AG09319 (cell line): Measurements from ENCODE around the gene MYOM1.

Experiments used
- DNase-seq: peaks from one replicate; pipeline ENCODE4 v3.0.0-alpha.2; 2010; ENCODE audit warnings: low read depth; ENCODE audit errors: extremely low read depth
- TF ChIP-seq, protein P1 (sequence below): IDR thresholded peaks from 2 replicates; pipeline ENCODE4 v1.5.1; 2011; ENCODE audit warnings: low read depth, mild to moderate bottlenecking, inconsistent platforms, low read length, moderate library complexity

The MYOM1 gene

DNA sequence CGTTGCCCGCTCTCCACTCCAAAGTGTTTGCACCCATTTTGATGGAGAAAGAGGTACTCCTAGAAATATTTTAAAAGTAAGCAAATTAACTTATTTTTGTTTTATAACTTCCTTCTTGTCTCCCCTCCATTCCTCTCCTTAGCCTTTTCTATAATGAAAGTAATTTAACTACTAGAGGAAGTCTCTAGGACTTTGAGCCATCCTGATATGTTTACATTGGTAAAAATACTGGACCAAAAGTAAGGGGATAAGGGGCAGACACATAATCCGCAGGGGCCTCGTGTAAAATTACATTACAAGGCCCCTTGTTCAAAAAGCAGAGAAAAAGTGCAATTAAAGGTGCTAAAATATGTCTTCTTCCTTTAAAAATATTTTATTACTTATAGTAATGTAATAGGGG, 55.4 kb downstream of the MYOM1 start:
- DNase-seq, result no peak
- TF ChIP-seq, protein P1, sequence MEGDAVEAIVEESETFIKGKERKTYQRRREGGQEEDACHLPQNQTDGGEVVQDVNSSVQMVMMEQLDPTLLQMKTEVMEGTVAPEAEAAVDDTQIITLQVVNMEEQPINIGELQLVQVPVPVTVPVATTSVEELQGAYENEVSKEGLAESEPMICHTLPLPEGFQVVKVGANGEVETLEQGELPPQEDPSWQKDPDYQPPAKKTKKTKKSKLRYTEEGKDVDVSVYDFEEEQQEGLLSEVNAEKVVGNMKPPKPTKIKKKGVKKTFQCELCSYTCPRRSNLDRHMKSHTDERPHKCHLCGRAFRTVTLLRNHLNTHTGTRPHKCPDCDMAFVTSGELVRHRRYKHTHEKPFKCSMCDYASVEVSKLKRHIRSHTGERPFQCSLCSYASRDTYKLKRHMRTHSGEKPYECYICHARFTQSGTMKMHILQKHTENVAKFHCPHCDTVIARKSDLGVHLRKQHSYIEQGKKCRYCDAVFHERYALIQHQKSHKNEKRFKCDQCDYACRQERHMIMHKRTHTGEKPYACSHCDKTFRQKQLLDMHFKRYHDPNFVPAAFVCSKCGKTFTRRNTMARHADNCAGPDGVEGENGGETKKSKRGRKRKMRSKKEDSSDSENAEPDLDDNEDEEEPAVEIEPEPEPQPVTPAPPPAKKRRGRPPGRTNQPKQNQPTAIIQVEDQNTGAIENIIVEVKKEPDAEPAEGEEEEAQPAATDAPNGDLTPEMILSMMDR, result no peak

DNA sequence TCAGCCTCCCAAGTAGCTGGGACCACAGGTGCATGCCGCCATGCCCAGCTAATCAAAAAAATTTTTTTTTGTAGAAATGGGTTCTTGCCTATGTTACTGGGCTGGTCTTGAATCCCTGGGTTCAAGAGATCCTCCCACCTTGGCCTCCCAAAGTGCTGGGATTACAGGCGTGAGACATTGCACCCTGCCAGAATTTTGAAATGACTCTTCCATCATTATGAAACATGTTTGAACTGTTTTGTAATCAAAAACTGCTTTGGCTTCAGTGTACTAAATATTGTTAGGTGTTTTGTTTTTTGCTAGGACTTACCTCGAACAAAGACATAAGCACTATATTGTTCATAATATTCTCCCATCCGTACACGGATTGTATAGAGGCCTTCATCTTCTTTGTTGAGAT, 55.8 kb downstream of the MYOM1 start:
- TF ChIP-seq, protein P1, result no peak
- no peak for DNase-seq

DNA sequence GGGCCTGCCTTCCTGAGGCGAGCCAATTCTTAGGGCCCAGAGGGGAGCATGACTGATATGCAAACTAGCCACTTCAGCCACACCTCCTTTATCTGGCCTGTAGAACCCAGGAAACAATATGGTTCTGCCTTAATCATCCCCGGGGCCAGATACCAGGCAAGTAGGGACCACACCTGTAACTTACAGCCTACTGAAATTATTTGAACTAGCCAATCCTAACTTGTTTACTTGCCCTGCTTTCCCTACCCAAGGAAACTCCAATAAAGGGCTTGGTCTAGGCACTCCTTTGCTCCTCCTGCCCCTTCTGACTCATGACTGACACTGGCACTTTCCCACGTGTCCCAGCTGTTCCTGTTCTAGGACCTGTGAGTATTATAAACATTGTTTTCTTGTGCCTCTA, 57.6 kb downstream of the MYOM1 start:
- TF ChIP-seq, protein P1, result no peak
- no peak for DNase-seq

DNA sequence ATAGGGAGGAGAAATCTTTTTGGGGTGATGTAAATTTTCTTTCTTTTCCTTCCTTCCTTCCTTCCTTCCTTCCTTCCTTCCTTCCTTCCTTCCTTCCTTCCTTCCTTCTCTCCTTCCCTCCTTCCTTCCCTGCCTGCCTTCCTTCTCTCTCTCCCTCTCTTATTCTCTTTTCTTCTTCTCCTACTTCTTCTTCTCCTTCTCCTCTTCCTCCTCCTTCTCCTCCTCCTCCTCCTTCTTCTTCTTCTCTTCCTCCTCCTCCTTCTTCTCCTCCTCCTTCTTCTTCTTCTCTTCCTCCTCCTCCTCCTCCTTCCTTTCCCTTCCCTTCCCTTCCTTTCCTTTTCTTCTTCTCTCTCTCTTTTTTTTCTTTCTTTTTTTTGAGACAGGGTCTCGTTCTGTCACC, 59.9 kb downstream of the MYOM1 start:
- DNase-seq, result no peak
- TF ChIP-seq, protein P1, result no peak

DNA sequence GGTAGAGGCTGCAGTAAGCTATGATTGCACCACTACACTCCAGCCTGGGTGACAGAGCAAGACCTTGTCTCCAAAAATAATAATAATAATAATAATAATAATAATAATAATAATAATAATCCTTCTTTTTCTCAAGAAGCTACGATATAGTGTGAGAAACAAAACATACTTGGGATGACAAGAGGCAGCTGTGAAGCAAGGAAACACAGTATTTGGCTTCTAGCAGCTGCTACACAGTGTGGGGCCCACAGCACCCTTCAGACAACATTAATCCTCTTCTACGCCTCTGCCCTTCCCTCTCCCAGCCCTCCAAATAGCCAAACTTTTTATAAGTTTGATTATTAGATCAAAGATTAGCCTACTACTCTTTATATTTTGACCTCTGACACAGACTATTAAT, 62.2 kb downstream of the MYOM1 start:
- no peak for DNase-seq
- TF ChIP-seq, protein P1, result no peak

DNA sequence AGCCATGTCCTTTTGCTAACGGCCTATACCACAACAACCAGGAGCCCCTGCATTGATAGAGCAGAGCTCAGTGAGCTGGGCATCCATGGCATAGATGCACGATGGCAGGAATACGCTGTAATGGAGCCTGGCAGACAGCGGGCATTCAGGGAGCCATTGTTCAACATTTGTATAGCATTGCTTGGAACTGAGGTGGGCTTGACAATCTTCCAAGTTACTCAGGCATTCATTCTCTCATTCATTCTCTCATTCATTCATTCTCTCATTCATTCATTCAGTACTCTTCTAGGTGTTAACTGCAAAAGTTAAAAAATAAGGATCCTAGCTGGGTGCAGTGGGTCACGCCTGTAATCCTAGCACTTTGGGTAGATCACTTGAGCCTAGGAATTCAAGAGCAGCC, 62.7 kb downstream of the MYOM1 start:
- no peak for DNase-seq
- TF ChIP-seq, protein P1, result no peak

DNA sequence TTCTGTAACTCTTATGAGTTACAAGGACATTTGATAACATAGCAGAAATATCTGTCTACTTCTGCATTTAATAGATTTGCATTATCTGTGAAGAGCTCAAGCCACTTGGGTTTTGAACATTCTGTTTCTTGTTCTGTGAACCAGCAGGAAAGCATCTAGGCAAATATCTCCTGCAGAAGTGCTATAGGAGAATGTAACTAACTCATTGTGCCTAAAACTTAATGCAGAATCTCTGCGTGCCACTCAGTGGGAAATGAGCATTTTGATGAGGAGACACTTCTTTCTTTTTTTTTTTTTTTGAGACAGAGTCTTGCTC, 63.5 kb downstream of the MYOM1 start:
- no peak for DNase-seq
- TF ChIP-seq, protein P1, result no peak
